WTC11 (cell line): ENCODE results near the gene RIPK3. TPM values are rescaled to one million over a fixed set of nuclear protein-coding genes. Genes with fewer than 3 reads are reported as not detected.

ENCODE experiments used
- ATAC-seq: fragments of 200-7000 bp; cut with Tn5 transposase; 2 replicates; pipeline ENCODE4 v1.10.0; 2021; ENCODE audit warnings: mild to moderate bottlenecking, moderate library complexity
- CTCF ChIA-PET: fragments of 300-600 bp; sonication (Branson Sonifier 250); formaldehyde crosslinking; loops from one replicate; lab custom pipeline; 2021; ENCODE audit warnings: antibody characterized with exemption; lab: Charles Lee
- POLR2A ChIA-PET: fragments of 350-600 bp; sonication (Branson Sonifier 250); formaldehyde crosslinking; loops from one replicate; lab custom pipeline; 2021; ENCODE audit warnings: antibody characterized with exemption; lab: Charles Lee
- DNase-seq: peaks from one replicate; pipeline ENCODE4 v3.0.0; 2021; ENCODE audit warnings: low spot score
- H3K27ac Mint-ChIP-seq: 2 replicates; pipeline ENCODE4 v1.8.0; 2021; ENCODE audit warnings: mixed read lengths
- H3K27me3 Mint-ChIP-seq: 2 replicates; pipeline ENCODE4 v1.8.0; 2021; ENCODE audit warnings: low read depth, mild to moderate bottlenecking, moderate library complexity, mixed read lengths
- H3K36me3 Mint-ChIP-seq: 2 replicates; pipeline ENCODE4 v1.8.0; 2021; ENCODE audit warnings: mixed read lengths
- H3K4me1 Mint-ChIP-seq: 2 replicates; pipeline ENCODE4 v1.8.0; 2022; ENCODE audit warnings: mixed read lengths
- H3K4me3 Mint-ChIP-seq: 2 replicates; pipeline ENCODE4 v1.8.0; 2021; ENCODE audit warnings: mild to moderate bottlenecking, moderate library complexity, mixed read lengths
- H3K9me3 Mint-ChIP-seq: 2 replicates; pipeline ENCODE4 v1.8.0; 2021; ENCODE audit warnings: mixed read lengths
- IRF2 ChIP-seq: sonication (generic); formaldehyde crosslinking; IDR thresholded peaks from 2 replicates; pipeline ENCODE4 v1.8.0; 2022; ENCODE audit warnings: low read depth, missing genetic modification reagents, borderline replicate concordance
- NFE2L1 ChIP-seq: sonication (generic); formaldehyde crosslinking; IDR thresholded peaks from 2 replicates; pipeline ENCODE4 v1.8.1; 2023; ENCODE audit warnings: missing genetic modification reagents
- TEAD1 ChIP-seq: sonication (generic); formaldehyde crosslinking; IDR thresholded peaks from 2 replicates; pipeline ENCODE4 v1.8.0; 2022; ENCODE audit warnings: mild to moderate bottlenecking, missing genetic modification reagents
- ZNF121 ChIP-seq: sonication (generic); formaldehyde crosslinking; IDR thresholded peaks from 2 replicates; pipeline ENCODE4 v1.8.0; 2023; ENCODE audit warnings: missing genetic modification reagents
- ZNF219 ChIP-seq: sonication (generic); formaldehyde crosslinking; IDR thresholded peaks from 2 replicates; pipeline ENCODE4 v1.8.0; 2023; ENCODE audit warnings: missing genetic modification reagents, mild to moderate bottlenecking, borderline replicate concordance
- ZNF423 ChIP-seq: fragments of 250-450 bp; sonication (Bioruptor Pico); IDR thresholded peaks from 2 replicates; pipeline ENCODE4 v2.1.2; 2022; ENCODE audit warnings: mild to moderate bottlenecking, moderate library complexity
- ZNF671 ChIP-seq: fragments of 250-450 bp; sonication (Bioruptor Pico); IDR thresholded peaks from 2 replicates; pipeline ENCODE4 v1.8.0; 2021; ENCODE audit warnings: mild to moderate bottlenecking
- total RNA-seq: library from RNA; stranded (reverse); gene quantifications from 3 replicates; pipeline ENCODE4 v1.2.3, GENCODE V29; 2021
- TF ChIP-seq, protein P1 (sequence below): sonication (generic); formaldehyde crosslinking; IDR thresholded peaks from 2 replicates; pipeline ENCODE4 v1.8.1; 2022; ENCODE audit warnings: missing genetic modification reagents, borderline replicate concordance
- TF ChIP-seq, protein P2 (sequence below): fragments of 250-450 bp; sonication (Bioruptor Pico); IDR thresholded peaks from 2 replicates; pipeline ENCODE4 v1.9.0; 2021; ENCODE audit warnings: mild to moderate bottlenecking
- TF ChIP-seq, protein P3 (sequence below): sonication (generic); formaldehyde crosslinking; IDR thresholded peaks from 2 replicates; pipeline ENCODE4 v1.8.1; 2022; ENCODE audit warnings: low read depth, mild to moderate bottlenecking, moderate library complexity, missing genetic modification reagents, borderline replicate concordance
- TF ChIP-seq, protein P4 (sequence below): sonication (generic); formaldehyde crosslinking; IDR thresholded peaks from 2 replicates; pipeline ENCODE4 v1.8.0; 2023; ENCODE audit warnings: missing genetic modification reagents, mild to moderate bottlenecking, borderline replicate concordance
- TF ChIP-seq, protein P5 (sequence below): fragments of 250-450 bp; sonication (Bioruptor Pico); IDR thresholded peaks from 2 replicates; pipeline ENCODE4 v1.8.0; 2021; ENCODE audit warnings: mild to moderate bottlenecking
- TF ChIP-seq, protein P6 (sequence below): sonication (generic); formaldehyde crosslinking; IDR thresholded peaks from 2 replicates; pipeline ENCODE4 v1.8.1; 2022; ENCODE audit warnings: low read depth, missing genetic modification reagents, borderline replicate concordance
- TF ChIP-seq, protein P7 (sequence below): sonication (generic); formaldehyde crosslinking; IDR thresholded peaks from 2 replicates; pipeline ENCODE4 v1.8.1; 2023; ENCODE audit warnings: mild to moderate bottlenecking, moderate library complexity, missing genetic modification reagents
- TF ChIP-seq, protein P8 (sequence below): fragments of 250-450 bp; sonication (Bioruptor Pico); conservative IDR thresholded peaks from 2 replicates; pipeline ENCODE4 v1.9.0; 2021; ENCODE audit warnings: mild to moderate bottlenecking
- TF ChIP-seq, protein P9 (sequence below): fragments of 250-450 bp; sonication (Bioruptor Pico); IDR thresholded peaks from 2 replicates; pipeline ENCODE4 v2.1.2; 2022; ENCODE audit warnings: mild to moderate bottlenecking, moderate library complexity

Gene RIPK3
- total RNA-seq, 1 experiment from 2014 or later, result 0.83 TPM

DNA sequence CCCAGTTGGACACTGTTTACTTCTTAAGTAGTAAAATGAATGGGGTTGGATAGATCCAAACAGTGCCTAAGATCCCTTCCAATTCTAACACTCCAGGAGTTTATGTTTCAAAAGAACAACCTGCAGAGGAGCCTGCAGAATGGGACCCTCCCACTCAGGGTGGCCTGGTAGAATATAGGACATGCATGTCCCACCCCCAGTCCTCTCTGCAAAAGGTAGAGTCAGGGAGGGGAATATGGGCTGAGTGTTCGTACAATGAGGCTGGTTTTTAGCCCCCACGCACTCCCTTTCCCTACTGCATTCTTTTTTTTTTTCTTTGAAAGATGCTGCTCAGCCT, 47.2 kb upstream of the RIPK3 start (continued):
- TF ChIP-seq, protein P1, sequence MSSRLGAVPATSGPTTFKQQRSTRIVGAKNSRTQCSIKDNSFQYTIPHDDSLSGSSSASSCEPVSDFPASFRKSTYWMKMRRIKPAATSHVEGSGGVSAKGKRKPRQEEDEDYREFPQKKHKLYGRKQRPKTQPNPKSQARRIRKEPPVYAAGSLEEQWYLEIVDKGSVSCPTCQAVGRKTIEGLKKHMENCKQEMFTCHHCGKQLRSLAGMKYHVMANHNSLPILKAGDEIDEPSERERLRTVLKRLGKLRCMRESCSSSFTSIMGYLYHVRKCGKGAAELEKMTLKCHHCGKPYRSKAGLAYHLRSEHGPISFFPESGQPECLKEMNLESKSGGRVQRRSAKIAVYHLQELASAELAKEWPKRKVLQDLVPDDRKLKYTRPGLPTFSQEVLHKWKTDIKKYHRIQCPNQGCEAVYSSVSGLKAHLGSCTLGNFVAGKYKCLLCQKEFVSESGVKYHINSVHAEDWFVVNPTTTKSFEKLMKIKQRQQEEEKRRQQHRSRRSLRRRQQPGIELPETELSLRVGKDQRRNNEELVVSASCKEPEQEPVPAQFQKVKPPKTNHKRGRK (CRISPR knock-in tag), result no peak
- TF ChIP-seq ZNF671 (CRISPR knock-in tag), result no peak
- TF ChIP-seq, protein P2, sequence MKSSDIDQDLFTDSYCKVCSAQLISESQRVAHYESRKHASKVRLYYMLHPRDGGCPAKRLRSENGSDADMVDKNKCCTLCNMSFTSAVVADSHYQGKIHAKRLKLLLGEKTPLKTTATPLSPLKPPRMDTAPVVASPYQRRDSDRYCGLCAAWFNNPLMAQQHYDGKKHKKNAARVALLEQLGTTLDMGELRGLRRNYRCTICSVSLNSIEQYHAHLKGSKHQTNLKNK, result no peak
- TF ChIP-seq NFE2L1 (CRISPR knock-in tag), result no peak
- no peak for TF ChIP-seq TEAD1 (CRISPR knock-in tag)
- TF ChIP-seq, protein P3, sequence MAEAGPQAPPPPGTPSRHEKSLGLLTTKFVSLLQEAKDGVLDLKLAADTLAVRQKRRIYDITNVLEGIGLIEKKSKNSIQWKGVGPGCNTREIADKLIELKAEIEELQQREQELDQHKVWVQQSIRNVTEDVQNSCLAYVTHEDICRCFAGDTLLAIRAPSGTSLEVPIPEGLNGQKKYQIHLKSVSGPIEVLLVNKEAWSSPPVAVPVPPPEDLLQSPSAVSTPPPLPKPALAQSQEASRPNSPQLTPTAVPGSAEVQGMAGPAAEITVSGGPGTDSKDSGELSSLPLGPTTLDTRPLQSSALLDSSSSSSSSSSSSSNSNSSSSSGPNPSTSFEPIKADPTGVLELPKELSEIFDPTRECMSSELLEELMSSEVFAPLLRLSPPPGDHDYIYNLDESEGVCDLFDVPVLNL (CRISPR knock-in tag), result no peak
- TF ChIP-seq ZNF423 (CRISPR knock-in tag), result no peak
- TF ChIP-seq, protein P4, sequence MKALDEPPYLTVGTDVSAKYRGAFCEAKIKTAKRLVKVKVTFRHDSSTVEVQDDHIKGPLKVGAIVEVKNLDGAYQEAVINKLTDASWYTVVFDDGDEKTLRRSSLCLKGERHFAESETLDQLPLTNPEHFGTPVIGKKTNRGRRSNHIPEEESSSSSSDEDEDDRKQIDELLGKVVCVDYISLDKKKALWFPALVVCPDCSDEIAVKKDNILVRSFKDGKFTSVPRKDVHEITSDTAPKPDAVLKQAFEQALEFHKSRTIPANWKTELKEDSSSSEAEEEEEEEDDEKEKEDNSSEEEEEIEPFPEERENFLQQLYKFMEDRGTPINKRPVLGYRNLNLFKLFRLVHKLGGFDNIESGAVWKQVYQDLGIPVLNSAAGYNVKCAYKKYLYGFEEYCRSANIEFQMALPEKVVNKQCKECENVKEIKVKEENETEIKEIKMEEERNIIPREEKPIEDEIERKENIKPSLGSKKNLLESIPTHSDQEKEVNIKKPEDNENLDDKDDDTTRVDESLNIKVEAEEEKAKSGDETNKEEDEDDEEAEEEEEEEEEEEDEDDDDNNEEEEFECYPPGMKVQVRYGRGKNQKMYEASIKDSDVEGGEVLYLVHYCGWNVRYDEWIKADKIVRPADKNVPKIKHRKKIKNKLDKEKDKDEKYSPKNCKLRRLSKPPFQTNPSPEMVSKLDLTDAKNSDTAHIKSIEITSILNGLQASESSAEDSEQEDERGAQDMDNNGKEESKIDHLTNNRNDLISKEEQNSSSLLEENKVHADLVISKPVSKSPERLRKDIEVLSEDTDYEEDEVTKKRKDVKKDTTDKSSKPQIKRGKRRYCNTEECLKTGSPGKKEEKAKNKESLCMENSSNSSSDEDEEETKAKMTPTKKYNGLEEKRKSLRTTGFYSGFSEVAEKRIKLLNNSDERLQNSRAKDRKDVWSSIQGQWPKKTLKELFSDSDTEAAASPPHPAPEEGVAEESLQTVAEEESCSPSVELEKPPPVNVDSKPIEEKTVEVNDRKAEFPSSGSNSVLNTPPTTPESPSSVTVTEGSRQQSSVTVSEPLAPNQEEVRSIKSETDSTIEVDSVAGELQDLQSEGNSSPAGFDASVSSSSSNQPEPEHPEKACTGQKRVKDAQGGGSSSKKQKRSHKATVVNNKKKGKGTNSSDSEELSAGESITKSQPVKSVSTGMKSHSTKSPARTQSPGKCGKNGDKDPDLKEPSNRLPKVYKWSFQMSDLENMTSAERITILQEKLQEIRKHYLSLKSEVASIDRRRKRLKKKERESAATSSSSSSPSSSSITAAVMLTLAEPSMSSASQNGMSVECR (CRISPR knock-in tag), result no peak
- TF ChIP-seq IRF2 (CRISPR knock-in tag), result no peak
- TF ChIP-seq ZNF121 (CRISPR knock-in tag), result no peak

DNA sequence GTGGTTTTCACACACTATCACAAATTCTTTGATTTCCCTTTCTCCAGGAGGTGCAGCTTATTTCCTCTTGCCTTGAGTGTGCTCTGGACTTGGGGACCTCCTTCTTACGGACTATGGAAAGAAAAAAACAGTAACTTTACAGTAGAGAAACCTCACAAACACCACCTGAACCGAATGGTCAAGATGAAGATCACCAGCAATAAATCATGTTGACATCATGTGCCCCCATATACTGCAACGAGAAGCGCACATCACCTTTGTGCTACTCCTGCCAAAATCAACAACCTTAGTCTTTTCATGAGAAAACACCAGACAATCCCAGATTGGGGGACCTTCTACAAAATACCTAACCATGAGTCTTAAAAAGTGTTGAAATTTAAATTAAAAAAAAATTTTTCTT, 45.7 kb upstream of the RIPK3 start:
- ChIA-PET CTCF (no interaction called here), POLR2A (no interaction called here)
- ATAC-seq, result no peak
- Mint-ChIP-seq H3K27me3 (no peaks in the 10 kb centered on the region; the same call in none of the 2 replicates), H3K4me3 (no peak overlapping the region), H3K9me3 (no peaks in the 10 kb centered on the region), H3K4me1 (peaks cover 17% of the 10 kb centered on the region), H3K36me3 (no peaks in the 10 kb centered on the region), H3K27ac (no peak overlapping the region)
- no peak for DNase-seq
- TF ChIP-seq, protein P5, sequence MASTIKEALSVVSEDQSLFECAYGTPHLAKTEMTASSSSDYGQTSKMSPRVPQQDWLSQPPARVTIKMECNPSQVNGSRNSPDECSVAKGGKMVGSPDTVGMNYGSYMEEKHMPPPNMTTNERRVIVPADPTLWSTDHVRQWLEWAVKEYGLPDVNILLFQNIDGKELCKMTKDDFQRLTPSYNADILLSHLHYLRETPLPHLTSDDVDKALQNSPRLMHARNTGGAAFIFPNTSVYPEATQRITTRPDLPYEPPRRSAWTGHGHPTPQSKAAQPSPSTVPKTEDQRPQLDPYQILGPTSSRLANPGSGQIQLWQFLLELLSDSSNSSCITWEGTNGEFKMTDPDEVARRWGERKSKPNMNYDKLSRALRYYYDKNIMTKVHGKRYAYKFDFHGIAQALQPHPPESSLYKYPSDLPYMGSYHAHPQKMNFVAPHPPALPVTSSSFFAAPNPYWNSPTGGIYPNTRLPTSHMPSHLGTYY, result no peak
- TF ChIP-seq, protein P6, sequence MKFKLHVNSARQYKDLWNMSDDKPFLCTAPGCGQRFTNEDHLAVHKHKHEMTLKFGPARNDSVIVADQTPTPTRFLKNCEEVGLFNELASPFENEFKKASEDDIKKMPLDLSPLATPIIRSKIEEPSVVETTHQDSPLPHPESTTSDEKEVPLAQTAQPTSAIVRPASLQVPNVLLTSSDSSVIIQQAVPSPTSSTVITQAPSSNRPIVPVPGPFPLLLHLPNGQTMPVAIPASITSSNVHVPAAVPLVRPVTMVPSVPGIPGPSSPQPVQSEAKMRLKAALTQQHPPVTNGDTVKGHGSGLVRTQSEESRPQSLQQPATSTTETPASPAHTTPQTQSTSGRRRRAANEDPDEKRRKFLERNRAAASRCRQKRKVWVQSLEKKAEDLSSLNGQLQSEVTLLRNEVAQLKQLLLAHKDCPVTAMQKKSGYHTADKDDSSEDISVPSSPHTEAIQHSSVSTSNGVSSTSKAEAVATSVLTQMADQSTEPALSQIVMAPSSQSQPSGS (CRISPR knock-in tag), result no peak
- TF ChIP-seq, protein P7, sequence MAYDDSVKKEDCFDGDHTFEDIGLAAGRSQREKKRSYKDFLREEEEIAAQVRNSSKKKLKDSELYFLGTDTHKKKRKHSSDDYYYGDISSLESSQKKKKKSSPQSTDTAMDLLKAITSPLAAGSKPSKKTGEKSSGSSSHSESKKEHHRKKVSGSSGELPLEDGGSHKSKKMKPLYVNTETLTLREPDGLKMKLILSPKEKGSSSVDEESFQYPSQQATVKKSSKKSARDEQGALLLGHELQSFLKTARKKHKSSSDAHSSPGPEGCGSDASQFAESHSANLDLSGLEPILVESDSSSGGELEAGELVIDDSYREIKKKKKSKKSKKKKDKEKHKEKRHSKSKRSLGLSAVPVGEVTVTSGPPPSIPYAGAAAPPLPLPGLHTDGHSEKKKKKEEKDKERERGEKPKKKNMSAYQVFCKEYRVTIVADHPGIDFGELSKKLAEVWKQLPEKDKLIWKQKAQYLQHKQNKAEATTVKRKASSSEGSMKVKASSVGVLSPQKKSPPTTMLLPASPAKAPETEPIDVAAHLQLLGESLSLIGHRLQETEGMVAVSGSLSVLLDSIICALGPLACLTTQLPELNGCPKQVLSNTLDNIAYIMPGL, result no peak
- TF ChIP-seq ZNF219 (CRISPR knock-in tag), result no peak
- TF ChIP-seq, protein P8, sequence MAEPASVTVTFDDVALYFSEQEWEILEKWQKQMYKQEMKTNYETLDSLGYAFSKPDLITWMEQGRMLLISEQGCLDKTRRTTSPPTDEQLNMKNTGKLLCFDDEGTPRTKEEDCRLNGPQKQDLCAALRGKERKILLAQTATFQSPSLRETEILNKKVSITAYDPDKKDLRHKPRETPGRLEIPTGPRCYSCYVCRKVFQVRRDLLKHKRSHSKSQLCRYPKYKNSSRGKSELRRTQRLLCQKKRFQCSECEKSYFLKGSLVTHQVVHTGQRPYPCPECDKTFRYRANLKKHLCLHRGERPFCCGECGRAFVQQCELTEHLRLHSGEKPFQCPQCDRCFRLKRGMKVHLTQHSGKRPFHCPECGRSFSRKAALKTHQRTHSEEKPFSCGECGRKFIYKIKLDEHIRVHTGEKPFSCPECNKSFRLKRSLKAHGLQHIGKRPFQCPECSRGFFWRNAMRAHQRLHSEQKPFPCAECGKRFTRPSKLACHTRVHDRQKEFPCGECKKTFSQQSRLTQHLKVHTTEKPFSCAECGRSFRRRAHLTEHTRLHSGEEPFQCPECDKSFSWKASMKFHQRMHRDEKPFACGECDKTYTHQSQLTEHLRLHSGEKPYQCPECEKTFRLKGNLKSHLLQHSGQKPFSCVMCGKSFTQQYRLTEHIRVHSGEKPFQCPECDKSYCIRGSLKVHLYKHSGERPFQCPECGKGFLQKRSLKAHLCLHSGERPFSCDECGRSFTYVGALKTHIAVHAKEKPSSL (CRISPR knock-in tag), result no peak
- TF ChIP-seq, protein P9, sequence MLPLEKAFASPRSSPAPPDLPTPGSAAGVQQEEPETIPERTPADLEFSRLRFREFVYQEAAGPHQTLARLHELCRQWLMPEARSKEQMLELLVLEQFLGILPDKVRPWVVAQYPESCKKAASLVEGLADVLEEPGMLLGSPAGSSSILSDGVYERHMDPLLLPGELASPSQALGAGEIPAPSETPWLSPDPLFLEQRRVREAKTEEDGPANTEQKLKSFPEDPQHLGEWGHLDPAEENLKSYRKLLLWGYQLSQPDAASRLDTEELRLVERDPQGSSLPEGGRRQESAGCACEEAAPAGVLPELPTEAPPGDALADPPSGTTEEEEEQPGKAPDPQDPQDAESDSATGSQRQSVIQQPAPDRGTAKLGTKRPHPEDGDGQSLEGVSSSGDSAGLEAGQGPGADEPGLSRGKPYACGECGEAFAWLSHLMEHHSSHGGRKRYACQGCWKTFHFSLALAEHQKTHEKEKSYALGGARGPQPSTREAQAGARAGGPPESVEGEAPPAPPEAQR (CRISPR knock-in tag), result no peak
